WTC11 (cell line): ENCODE measurements around the gene XDH. TPM values are rescaled to one million over a fixed set of nuclear protein-coding genes. Genes with fewer than 3 reads are reported as not detected.

Source experiments
- ATAC-seq: fragments of 200-7000 bp; cut with Tn5 transposase; 2 replicates; pipeline ENCODE4 v1.10.0; 2021; ENCODE audit warnings: mild to moderate bottlenecking, moderate library complexity
- CTCF ChIA-PET: fragments of 300-600 bp; sonication (Branson Sonifier 250); formaldehyde crosslinking; loops from one replicate; lab custom pipeline; 2021; ENCODE audit warnings: antibody characterized with exemption; lab: Charles Lee
- POLR2A ChIA-PET: fragments of 350-600 bp; sonication (Branson Sonifier 250); formaldehyde crosslinking; loops from one replicate; lab custom pipeline; 2021; ENCODE audit warnings: antibody characterized with exemption; lab: Charles Lee
- DNase-seq: peaks from one replicate; pipeline ENCODE4 v3.0.0; 2021; ENCODE audit warnings: low spot score
- H3K27ac Mint-ChIP-seq: 2 replicates; pipeline ENCODE4 v1.8.0; 2021; ENCODE audit warnings: mixed read lengths
- H3K27me3 Mint-ChIP-seq: 2 replicates; pipeline ENCODE4 v1.8.0; 2021; ENCODE audit warnings: low read depth, mild to moderate bottlenecking, moderate library complexity, mixed read lengths
- H3K36me3 Mint-ChIP-seq: 2 replicates; pipeline ENCODE4 v1.8.0; 2021; ENCODE audit warnings: mixed read lengths
- H3K4me1 Mint-ChIP-seq: 2 replicates; pipeline ENCODE4 v1.8.0; 2022; ENCODE audit warnings: mixed read lengths
- H3K4me3 Mint-ChIP-seq: 2 replicates; pipeline ENCODE4 v1.8.0; 2021; ENCODE audit warnings: mild to moderate bottlenecking, moderate library complexity, mixed read lengths
- H3K9me3 Mint-ChIP-seq: 2 replicates; pipeline ENCODE4 v1.8.0; 2021; ENCODE audit warnings: mixed read lengths
- AR ChIP-seq: fragments of 250-450 bp; sonication (Bioruptor Pico); IDR thresholded peaks from 2 replicates; pipeline ENCODE4 v1.9.0; 2021; ENCODE audit warnings: mild to moderate bottlenecking
- ATF1 ChIP-seq: sonication (generic); formaldehyde crosslinking; IDR thresholded peaks from 2 replicates; pipeline ENCODE4 v1.8.1; 2023; ENCODE audit warnings: mild to moderate bottlenecking, moderate library complexity, missing genetic modification reagents
- ATF6 ChIP-seq: sonication (generic); formaldehyde crosslinking; IDR thresholded peaks from 2 replicates; pipeline ENCODE4 v1.8.1; 2023; ENCODE audit warnings: mild to moderate bottlenecking, missing genetic modification reagents
- CBFB ChIP-seq: sonication (generic); formaldehyde crosslinking; IDR thresholded peaks from 2 replicates; pipeline ENCODE4 v1.8.1; 2022; ENCODE audit warnings: mild to moderate bottlenecking, low read depth, missing genetic modification reagents
- CDX4 ChIP-seq: fragments of 250-450 bp; sonication (Bioruptor Pico); IDR thresholded peaks from 2 replicates; pipeline ENCODE4 v1.9.0; 2021; ENCODE audit warnings: moderate library complexity, mild to moderate bottlenecking, inconsistent platforms, borderline replicate concordance
- CREB1 ChIP-seq: sonication (generic); formaldehyde crosslinking; IDR thresholded peaks from 2 replicates; pipeline ENCODE4 v1.8.0; 2023; ENCODE audit warnings: mild to moderate bottlenecking, missing genetic modification reagents
- CTCF ChIP-seq: fragments of 200-600 bp; IDR thresholded peaks from 2 replicates; pipeline ENCODE4 v1.8.0; 2022; ENCODE audit warnings: antibody characterized with exemption
- ETV6 ChIP-seq: sonication (generic); formaldehyde crosslinking; IDR thresholded peaks from 2 replicates; pipeline ENCODE4 v1.8.1; 2022; ENCODE audit warnings: mild to moderate bottlenecking, missing genetic modification reagents
- GRHL2 ChIP-seq: fragments of 250-450 bp; sonication (Bioruptor Pico); IDR thresholded peaks from 2 replicates; pipeline ENCODE4 v1.8.0; 2022; ENCODE audit warnings: mild to moderate bottlenecking, moderate library complexity; ENCODE audit not compliant: insufficient replicate concordance, severe bottlenecking
- HMGA2 ChIP-seq: fragments of 250-450 bp; sonication (Bioruptor Pico); IDR thresholded peaks from 2 replicates; pipeline ENCODE4 v1.4.0; 2021; ENCODE audit warnings: mild to moderate bottlenecking, moderate library complexity
- HMGXB4 ChIP-seq: sonication (generic); formaldehyde crosslinking; IDR thresholded peaks from 2 replicates; pipeline ENCODE4 v1.8.1; 2023; ENCODE audit warnings: mild to moderate bottlenecking, moderate library complexity, missing genetic modification reagents
- JAZF1 ChIP-seq: fragments of 250-450 bp; sonication (Bioruptor Pico); IDR thresholded peaks from 2 replicates; pipeline ENCODE4 v1.9.0; 2021; ENCODE audit warnings: moderate library complexity, mild to moderate bottlenecking, inconsistent platforms
- NFE2L1 ChIP-seq: sonication (generic); formaldehyde crosslinking; IDR thresholded peaks from 2 replicates; pipeline ENCODE4 v1.8.1; 2023; ENCODE audit warnings: missing genetic modification reagents
- NR1H2 ChIP-seq: sonication (generic); formaldehyde crosslinking; IDR thresholded peaks from 2 replicates; pipeline ENCODE4 v1.9.0; 2021; ENCODE audit warnings: mild to moderate bottlenecking, moderate library complexity, missing genetic modification reagents
- OVOL2 ChIP-seq: fragments of 250-450 bp; sonication (Bioruptor Pico); IDR thresholded peaks from 2 replicates; pipeline ENCODE4 v1.9.0; 2021; ENCODE audit warnings: mild to moderate bottlenecking, borderline replicate concordance
- SOX15 ChIP-seq: fragments of 250-450 bp; sonication (Bioruptor Pico); IDR thresholded peaks from 2 replicates; pipeline ENCODE4 v1.9.0; 2021; ENCODE audit warnings: mild to moderate bottlenecking
- STAT6 ChIP-seq: sonication (generic); formaldehyde crosslinking; conservative IDR thresholded peaks from 2 replicates; pipeline ENCODE4 v1.8.1; 2023; ENCODE audit warnings: mild to moderate bottlenecking, low read depth, missing genetic modification reagents, moderate library complexity
- TCF7 ChIP-seq: sonication (generic); formaldehyde crosslinking; IDR thresholded peaks from 2 replicates; pipeline ENCODE4 v1.8.0; 2022; ENCODE audit warnings: mild to moderate bottlenecking, low read depth, missing genetic modification reagents, moderate library complexity
- TEAD1 ChIP-seq: sonication (generic); formaldehyde crosslinking; IDR thresholded peaks from 2 replicates; pipeline ENCODE4 v1.8.0; 2022; ENCODE audit warnings: mild to moderate bottlenecking, missing genetic modification reagents
- ZNF232 ChIP-seq: sonication (generic); formaldehyde crosslinking; IDR thresholded peaks from 2 replicates; pipeline ENCODE4 v1.8.0; 2022; ENCODE audit warnings: mild to moderate bottlenecking, missing genetic modification reagents
- ZNF263 ChIP-seq: sonication (generic); formaldehyde crosslinking; IDR thresholded peaks from 2 replicates; pipeline ENCODE4 v1.8.1; 2022; ENCODE audit warnings: low read depth, mild to moderate bottlenecking, moderate library complexity, missing genetic modification reagents
- ZNF396 ChIP-seq: fragments of 250-450 bp; sonication (Bioruptor Pico); IDR thresholded peaks from 2 replicates; pipeline ENCODE4 v1.8.0; 2021; ENCODE audit warnings: mild to moderate bottlenecking, moderate library complexity, borderline replicate concordance
- ZNF425 ChIP-seq: fragments of 250-450 bp; sonication (Bioruptor Pico); conservative IDR thresholded peaks from 2 replicates; pipeline ENCODE4 v1.9.0; 2021; ENCODE audit warnings: mild to moderate bottlenecking
- total RNA-seq: library from RNA; stranded (reverse); gene quantifications from 3 replicates; pipeline ENCODE4 v1.2.3, GENCODE V29; 2021

The XDH gene
- total RNA-seq, 1 experiment from 2014 or later: 3.0 TPM

GRCh38 chr2:31349160-31349559 lies 65.4 kb downstream of the XDH start:
- no peak overlapping the region for H3K27ac Mint-ChIP-seq
- H3K4me1 Mint-ChIP-seq: no peaks in the 10 kb centered on the region
- ChIA-PET POLR2A (no interaction called here), CTCF (interaction anchor here (0.7 to 1.5 kb wide), 2 partner anchors 115 to 418 kb away, joined by 3 to 4 read pairs; partner anchors contain the start of gene EHD3)
- DNase-seq (no peak), ATAC-seq (no peak)
- no peaks in the 10 kb centered on the region for H3K27me3 Mint-ChIP-seq
- H3K9me3 Mint-ChIP-seq: no peaks in the 10 kb centered on the region
- TF ChIP-seq ZNF425 (no peak), ATF6 (CRISPR knock-in tag) (no peak), TCF7 (CRISPR knock-in tag) (no peak), OVOL2 (CRISPR knock-in tag) (no peak), JAZF1 (CRISPR knock-in tag) (no peak), ATF1 (no peak), NR1H2 (no peak), AR (CRISPR knock-in tag) (no peak), TEAD1 (no peak), ZNF232 (CRISPR knock-in tag) (no peak), CBFB (CRISPR knock-in tag) (no peak), CDX4 (no peak), GRHL2 (CRISPR knock-in tag) (no peak), NFE2L1 (CRISPR knock-in tag) (no peak), ETV6 (CRISPR knock-in tag) (no peak)
- H3K36me3 Mint-ChIP-seq: no peaks in the 10 kb centered on the region
- H3K4me3 Mint-ChIP-seq: no peak overlapping the region

- CTCF ChIA-PET: no interaction called here
- DNase-seq: no peak
- ATAC-seq: no peak
- Mint-ChIP-seq H3K9me3 (no peaks in the 10 kb centered on the region), H3K4me1 (no peaks in the 10 kb centered on the region), H3K4me3 (no peak overlapping the region), H3K27me3 (no peaks in the 10 kb centered on the region), H3K36me3 (no peaks in the 10 kb centered on the region), H3K27ac (no peak overlapping the region)
- POLR2A ChIA-PET: no interaction called here
- TF ChIP-seq ZNF396 (no peak), CREB1 (CRISPR knock-in tag) (no peak), CTCF (no peak), HMGXB4 (CRISPR knock-in tag) (no peak), SOX15 (no peak), HMGA2 (CRISPR knock-in tag) (no peak), STAT6 (no peak), ZNF263 (CRISPR knock-in tag) (no peak)
These were observed 65.9 kb downstream of the XDH start for GRCh38 chr2:31348618-31349017.
